HG02852 (cell line): Measurements from ENCODE around the gene PHF19.

Experiments
- ATAC-seq: cut with Tn5 transposase; IDR thresholded peaks from one replicate; pipeline ENCODE4 v1.9.1; 2021; ENCODE audit warnings: mild to moderate bottlenecking, moderate library complexity; ENCODE audit not compliant: unreplicated experiment

Gene PHF19

GRCh38 chr9:120818595-120818994, 58.4 kb downstream of the PHF19 start:
- ATAC-seq, result no peak

GRCh38 chr9:120815075-120815474, 61.9 kb downstream of the PHF19 start:
- no peak for ATAC-seq

- no peak for ATAC-seq
Observed at GRCh38 chr9:120808931-120809330, 68.1 kb downstream of the PHF19 start.

- ATAC-seq, result no peak
Observed at GRCh38 chr9:120807607-120808379, 69.2 kb downstream of the PHF19 start.
